Activated naive CD4-positive, alpha-beta T cell treated with anti-CD3 and anti-CD28 coated beads for 36 hours (primary cell): ENCODE results near the gene DCAKD. TPM values are rescaled to one million over a fixed set of nuclear protein-coding genes. Genes with fewer than 3 reads are reported as not detected.

Experiments
- total RNA-seq, 2 experiments: library from RNA; stranded (reverse); gene quantifications; one replicate each; pipeline ENCODE4 v1.2.3, GENCODE V29; 2021

The DCAKD gene
- total RNA-seq, 2 experiments from 2014 or later, result 38.1 to 38.9 TPM

Other genes with a start within 250 kb of the DCAKD start
- gene GJC1, start 221.3 kb downstream of the DCAKD start, total RNA-seq, result 1 to 10 TPM; 2.5 TPM
- not detected for gene HIGD1B, start 203.7 kb downstream of the DCAKD start, total RNA-seq
- 100 to 1,000 TPM; 170 to 176 TPM for gene EFTUD2, start 152.2 kb downstream of the DCAKD start, total RNA-seq
- not detected for gene GFAP, start 136.1 kb downstream of the DCAKD start, total RNA-seq
- gene KIF18B, start 103.9 kb downstream of the DCAKD start, total RNA-seq, result 10 to 100 TPM; 54.9 to 55.4 TPM
- gene C1QL1, start 83.3 kb downstream of the DCAKD start, total RNA-seq, result under 1 TPM; 0.36 to 0.40 TPM
- gene NMT1, start 9.7 kb upstream of the DCAKD start, total RNA-seq, result 100 to 1,000 TPM; 234 to 235 TPM
- gene PLCD3, start 80.9 kb upstream of the DCAKD start, total RNA-seq, result 1 to 10 TPM; 2.4 TPM
- gene ACBD4, start 84.1 kb upstream of the DCAKD start, total RNA-seq, result 10 to 100 TPM; 12.3 to 12.7 TPM
- 10 to 100 TPM; 24.3 to 24.7 TPM for gene HEXIM1, start 96.8 kb upstream of the DCAKD start, total RNA-seq
- 1 to 10 TPM; 3.5 TPM for gene HEXIM2, start 110.2 kb upstream of the DCAKD start, total RNA-seq
- gene FMNL1, start 170.3 kb upstream of the DCAKD start, total RNA-seq, result 100 to 1,000 TPM; 228 to 242 TPM
- under 1 TPM in 1 of 2 experiments, not detected in 1; 0.12 TPM for gene SPATA32, start 210.5 kb upstream of the DCAKD start, total RNA-seq